ES-I3 (cell line): ENCODE data around the gene CAMK2N1.

Experiments used
- H3K36me3 ChIP-seq: 2 replicates; pipeline ENCODE4 v1.6.1; 2013; ENCODE audit warnings: mild to moderate bottlenecking, low read length, control low read depth, moderate library complexity; ENCODE audit not compliant: insufficient read depth
- H3K4me1 ChIP-seq: 2 replicates; pipeline ENCODE4 v1.6.1; 2013; ENCODE audit warnings: mild to moderate bottlenecking, control low read depth, low read length; ENCODE audit not compliant: insufficient read depth
- H3K9ac ChIP-seq: 2 replicates; pipeline ENCODE4 v1.6.1; 2013; ENCODE audit warnings: low read depth, mild to moderate bottlenecking, low read length, moderate library complexity
- H3K9me3 ChIP-seq: 2 replicates; pipeline ENCODE4 v1.6.1; 2013; ENCODE audit warnings: mild to moderate bottlenecking, low read length, moderate library complexity; ENCODE audit not compliant: control insufficient read depth, insufficient read depth

CAMK2N1 gene

DNA sequence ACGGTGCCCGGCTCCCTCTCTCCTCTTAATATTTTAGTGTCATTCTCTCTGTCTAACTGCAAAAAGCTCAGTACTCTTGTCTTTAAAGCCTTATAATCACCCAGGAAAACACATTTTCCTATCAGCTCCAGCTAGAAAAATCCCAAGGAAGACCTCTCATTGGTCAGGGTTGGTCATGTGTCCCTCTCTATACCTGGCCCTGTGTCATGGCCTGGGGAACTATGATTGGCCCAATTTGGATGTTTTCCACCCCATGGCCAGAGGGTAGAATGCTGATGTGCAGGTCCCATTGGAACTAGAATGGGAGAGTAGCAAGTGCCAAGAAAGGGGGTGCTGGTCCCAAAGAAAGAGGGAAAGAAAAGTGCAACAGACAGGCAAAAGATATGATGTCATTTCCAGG lies 27.3 kb downstream of the CAMK2N1 start:
- Histone ChIP-seq H3K36me3 (no peaks in the 10 kb centered on the region), H3K9ac (no peak overlapping the region), H3K9me3 (peaks cover 7% of the 10 kb centered on the region), H3K4me1 (no peaks in the 10 kb centered on the region)

DNA sequence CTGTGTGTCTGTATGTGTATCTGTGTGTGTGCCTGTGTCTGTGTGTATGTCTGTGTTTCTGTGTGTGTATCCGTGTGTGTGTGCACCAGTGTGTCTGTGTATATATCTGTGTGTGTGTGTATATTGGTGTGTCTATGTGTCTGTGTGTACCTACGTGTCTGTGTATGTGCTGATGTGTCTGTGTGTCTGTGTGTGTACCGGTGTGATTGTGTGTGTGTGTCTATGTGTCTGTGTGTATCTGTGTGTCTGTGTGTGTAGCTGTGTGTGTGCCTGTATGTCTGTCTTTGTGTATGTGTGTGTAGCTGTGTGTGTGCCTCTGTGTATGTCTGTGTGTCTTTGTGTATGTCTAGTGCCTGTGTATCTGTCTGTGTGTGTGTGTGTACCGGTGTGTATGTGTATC lies 32.0 kb downstream of the CAMK2N1 start:
- Histone ChIP-seq H3K4me1 (no peaks in the 10 kb centered on the region), H3K9ac (no peak overlapping the region), H3K36me3 (no peaks in the 10 kb centered on the region), H3K9me3 (no peaks in the 10 kb centered on the region)

DNA sequence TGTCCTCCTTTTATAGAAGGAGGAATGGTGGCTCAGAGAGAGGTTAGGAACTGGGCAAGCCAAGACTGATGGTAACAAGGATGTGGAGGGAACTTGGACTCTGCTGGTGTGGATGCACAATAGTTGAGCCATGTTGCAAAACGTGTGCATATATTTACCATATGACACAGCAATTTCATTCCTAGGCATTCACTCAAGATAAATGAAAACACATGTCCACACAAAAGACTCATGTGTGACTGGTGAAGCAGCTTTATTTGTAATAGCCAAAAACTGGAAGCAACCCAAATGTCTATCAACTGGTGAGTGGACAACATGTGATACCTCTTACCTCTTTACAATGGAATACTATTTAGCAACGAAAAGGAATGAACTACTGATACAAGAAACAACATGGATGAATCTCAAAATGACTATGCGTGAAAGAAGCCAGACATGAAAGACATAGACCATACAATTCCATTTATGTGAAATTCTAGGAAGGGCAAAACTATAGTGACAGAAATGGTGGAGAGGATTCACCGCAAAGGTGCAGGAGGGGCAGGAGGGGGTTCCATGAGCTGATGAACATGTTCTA lies 36.2 kb downstream of the CAMK2N1 start:
- Histone ChIP-seq H3K9ac (no peak overlapping the region), H3K4me1 (no peaks in the 10 kb centered on the region), H3K9me3 (no peaks in the 10 kb centered on the region), H3K36me3 (no peaks in the 10 kb centered on the region)

DNA sequence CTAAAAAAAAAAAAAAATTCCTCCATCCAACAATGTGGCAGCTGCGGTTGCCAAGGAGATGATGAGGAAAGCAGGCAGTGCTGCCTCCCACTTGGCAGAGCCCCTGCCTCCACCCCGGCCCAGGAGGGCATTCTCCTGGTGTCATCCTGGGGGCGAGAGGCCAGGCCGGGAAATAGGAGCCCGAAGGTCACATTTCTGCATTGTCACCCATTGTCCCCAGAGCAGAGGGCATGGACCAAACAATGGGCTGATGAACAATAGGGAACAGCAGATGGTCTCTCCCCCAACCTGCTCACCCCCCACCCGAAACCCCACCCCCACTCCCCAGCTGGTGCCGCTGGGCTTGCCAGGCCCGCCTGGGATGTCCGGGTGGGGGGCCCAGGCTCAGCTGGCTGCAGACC lies 37.3 kb downstream of the CAMK2N1 start:
- no peaks in the 10 kb centered on the region for H3K36me3 ChIP-seq
- no peaks in the 10 kb centered on the region for H3K9me3 ChIP-seq
- H3K9ac ChIP-seq = no peak overlapping the region
- H3K4me1 ChIP-seq = peaks cover 8% of the 10 kb centered on the region; the same call in 1 of the 2 replicates

DNA sequence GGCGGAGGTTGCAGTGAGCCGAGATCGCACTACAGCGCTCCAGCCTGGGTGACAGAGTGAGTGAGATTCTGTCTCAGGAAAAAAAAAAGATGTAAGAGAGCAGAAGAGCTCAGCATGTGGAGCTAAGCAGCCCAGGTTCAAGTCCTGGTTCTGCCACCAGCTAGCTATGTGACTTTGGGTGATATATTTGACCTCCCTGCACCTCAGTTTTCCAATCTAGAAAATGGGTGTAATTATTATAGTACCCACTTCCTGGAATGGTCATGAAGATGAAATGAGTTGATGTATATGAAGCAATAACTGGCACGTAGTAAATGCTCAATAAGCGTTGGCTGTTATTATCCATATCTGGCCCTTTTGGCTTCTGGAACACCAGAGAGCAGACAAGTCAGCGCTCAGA lies 38.2 kb downstream of the CAMK2N1 start:
- Histone ChIP-seq H3K9me3 (no peaks in the 10 kb centered on the region), H3K4me1 (peaks cover 10% of the 10 kb centered on the region; the same call in 1 of the 2 replicates), H3K36me3 (no peaks in the 10 kb centered on the region), H3K9ac (no peak overlapping the region)

DNA sequence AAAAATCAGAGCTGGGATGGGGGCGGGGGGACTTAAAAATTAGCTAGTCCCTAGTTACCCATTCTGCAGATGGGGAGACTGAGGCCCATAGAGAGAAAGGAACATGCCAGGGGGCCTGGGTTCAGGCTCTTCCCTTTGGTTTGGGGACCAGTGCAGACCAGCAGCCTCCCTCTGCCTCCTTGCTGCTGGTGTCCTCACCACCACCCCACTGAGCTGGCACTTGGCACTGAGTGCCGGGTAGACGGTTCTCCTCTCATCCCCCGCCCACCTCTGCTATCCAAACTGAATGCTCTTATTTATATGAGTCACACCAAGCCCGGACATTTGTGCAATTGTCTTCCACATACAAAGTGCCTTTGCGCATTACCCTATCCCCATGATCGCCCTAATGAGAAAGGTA lies 39.2 kb downstream of the CAMK2N1 start:
- no peaks in the 10 kb centered on the region for H3K9me3 ChIP-seq
- H3K9ac ChIP-seq = no peak overlapping the region
- H3K4me1 ChIP-seq = peaks cover 10% of the 10 kb centered on the region; the same call in 1 of the 2 replicates
- no peaks in the 10 kb centered on the region for H3K36me3 ChIP-seq

DNA sequence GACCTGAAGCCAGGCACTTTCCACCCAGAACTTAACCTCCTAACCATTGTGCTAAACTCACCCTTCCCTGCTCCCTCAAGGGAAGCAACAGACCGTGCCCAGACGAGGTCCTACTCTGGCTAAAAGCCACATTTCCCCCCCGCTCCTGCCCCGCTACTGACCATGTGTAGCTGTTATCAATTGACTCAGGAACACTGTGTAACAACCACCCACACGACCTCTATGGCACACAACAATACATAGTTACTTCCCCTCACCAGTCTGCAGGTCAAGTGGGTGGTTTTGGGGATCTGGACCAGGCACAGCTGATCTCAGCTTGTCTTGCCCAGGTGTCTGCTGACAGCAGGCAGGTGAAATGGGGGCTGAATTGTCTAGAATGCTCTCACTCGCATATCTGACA lies 40.1 kb downstream of the CAMK2N1 start:
- peaks cover 10% of the 10 kb centered on the region; the same call in 1 of the 2 replicates for H3K4me1 ChIP-seq
- no peaks in the 10 kb centered on the region for H3K9me3 ChIP-seq
- H3K36me3 ChIP-seq = no peaks in the 10 kb centered on the region
- H3K9ac ChIP-seq = no peak overlapping the region

DNA sequence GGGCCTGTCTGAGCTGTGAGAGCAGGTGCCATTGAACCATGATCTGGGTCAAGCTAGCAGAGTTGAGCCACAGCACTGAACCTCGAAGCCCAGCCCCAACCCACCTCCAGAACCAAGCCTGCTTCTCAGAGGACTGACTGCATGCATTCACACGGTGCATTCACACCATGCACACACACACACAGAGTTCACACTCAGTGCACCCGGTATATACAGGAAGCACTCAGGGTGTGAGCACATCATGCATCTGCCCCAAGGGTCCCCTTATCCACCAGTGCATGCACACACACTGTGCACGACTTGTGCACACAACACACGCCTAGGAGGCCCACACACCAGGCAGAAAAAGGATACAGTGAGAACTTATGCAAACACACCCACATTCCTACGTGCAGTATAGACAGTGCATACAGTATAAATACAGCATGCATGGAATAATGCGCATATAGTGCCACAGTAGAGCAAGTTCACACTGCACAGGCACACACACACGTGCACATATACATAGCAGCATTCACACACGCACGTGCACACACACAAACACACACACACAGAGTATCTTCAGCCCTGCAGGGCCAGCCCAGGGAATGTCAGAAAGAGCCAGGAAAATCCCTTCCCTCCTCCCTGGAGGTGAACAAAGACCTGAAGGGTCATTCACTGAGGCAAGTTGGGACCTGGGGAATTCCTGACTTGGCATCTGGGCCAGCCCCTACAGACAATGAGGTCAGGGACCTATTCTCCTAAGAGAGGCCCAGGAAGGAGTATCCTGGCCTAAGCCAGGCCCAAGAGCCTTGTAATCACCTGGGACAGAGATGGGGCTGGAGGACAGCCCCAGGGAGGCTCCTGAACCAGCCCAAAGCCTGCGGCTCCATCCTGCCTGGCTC lies 42.1 kb downstream of the CAMK2N1 start:
- Histone ChIP-seq H3K9me3 (no peaks in the 10 kb centered on the region), H3K9ac (no peak overlapping the region), H3K4me1 (peaks cover 12% of the 10 kb centered on the region; the same call in 1 of the 2 replicates), H3K36me3 (no peaks in the 10 kb centered on the region)

DNA sequence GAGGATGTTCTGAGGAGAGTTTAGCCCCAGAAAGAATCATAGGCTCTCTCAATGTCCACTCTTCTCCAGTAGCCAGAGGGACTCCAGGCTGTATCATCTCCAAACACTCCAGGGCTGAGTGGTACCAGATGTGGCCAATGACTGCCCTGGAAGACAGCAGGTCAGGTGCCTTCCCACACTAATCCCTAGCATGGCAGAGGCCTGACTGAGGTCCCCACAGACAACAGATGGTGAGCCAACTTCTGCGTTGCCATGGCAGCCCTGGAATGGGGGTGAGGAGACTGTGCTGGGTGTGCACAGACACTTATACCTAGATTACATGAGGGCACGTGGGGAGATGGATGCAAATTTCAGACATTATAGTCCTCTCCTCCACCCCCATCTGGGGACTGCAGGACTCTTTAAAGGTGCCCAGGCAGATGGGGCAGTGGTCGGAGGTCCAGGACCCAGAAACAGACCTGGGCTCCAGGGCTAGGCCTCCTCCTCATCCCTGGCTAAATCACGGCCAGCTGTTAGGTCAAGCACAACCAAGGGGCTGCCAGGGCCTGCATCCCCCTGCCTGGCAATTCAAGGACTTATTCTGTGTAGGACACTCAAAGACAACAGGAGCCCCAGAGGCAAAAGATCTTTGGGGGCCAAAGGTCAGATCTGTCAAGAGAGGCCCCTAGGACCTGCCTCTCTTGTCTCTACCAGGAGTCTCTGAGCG lies 42.9 kb downstream of the CAMK2N1 start:
- Histone ChIP-seq H3K36me3 (no peaks in the 10 kb centered on the region), H3K9ac (no peak overlapping the region), H3K4me1 (peaks cover 12% of the 10 kb centered on the region; the same call in 1 of the 2 replicates), H3K9me3 (no peaks in the 10 kb centered on the region)

DNA sequence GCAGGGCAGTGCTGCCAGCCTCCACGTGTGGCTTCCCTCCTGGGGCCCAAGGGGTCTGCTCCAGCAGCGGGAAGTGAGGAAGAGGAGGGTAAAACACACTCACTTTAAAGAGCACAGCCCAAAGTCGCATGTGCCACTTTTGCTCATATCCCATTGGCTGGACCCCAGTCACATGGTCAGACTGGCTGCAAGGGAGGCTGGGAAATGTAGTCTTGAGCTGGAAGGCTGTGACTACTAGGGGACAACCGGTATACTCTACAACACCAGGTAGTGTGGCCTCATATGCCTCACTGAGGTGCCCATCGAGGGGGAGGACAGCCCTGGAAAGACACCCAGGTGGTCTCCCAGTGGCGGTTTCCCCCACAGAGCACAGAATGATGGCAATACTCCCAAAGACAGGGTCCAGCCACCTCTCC lies 45.2 kb downstream of the CAMK2N1 start:
- H3K36me3 ChIP-seq = no peaks in the 10 kb centered on the region
- H3K9me3 ChIP-seq = no peaks in the 10 kb centered on the region
- H3K9ac ChIP-seq = no peak overlapping the region
- peaks cover 12% of the 10 kb centered on the region; the same call in 1 of the 2 replicates for H3K4me1 ChIP-seq

DNA sequence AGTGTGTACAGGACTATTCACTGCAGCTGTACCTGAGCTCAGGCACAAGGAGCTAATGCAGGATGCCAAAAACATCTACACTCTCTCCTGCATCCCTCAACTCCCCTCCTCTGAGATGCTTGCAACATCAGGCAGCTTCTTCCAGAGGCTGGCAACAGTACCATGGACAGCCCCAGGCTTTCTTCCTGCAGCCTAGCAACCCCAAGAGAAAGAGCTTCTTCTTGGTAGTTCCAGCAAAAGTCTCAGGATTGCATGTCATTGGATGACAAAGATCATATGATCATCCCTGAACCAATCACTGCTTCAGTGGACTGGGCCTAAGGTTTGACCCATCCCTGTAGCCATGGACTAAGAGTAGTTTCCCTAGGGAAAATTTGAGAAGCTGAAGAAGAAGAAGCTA lies 46.7 kb downstream of the CAMK2N1 start:
- Histone ChIP-seq H3K36me3 (no peaks in the 10 kb centered on the region), H3K9me3 (no peaks in the 10 kb centered on the region), H3K4me1 (peaks cover 9% of the 10 kb centered on the region; the same call in 1 of the 2 replicates), H3K9ac (no peak overlapping the region)

DNA sequence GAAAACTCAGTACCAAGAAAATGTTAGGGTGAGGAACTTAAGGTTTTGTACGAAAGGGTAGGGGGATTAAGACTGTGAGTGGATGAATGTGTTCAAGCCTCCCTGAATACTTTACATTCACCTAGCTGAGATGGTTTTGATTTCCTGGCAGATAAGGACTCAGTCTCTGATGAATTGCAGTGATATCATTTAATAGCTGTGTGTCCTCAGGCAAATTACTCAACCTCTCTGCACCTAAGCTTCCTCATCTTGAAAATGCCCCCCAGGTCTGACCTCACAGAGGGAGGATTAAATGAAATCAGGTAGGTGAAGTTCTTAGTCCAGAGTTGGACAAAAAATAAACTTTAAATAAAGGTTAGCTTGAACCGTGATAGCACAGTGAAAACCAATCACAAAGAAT lies 48.4 kb downstream of the CAMK2N1 start:
- Histone ChIP-seq H3K36me3 (no peaks in the 10 kb centered on the region), H3K9ac (no peak overlapping the region), H3K9me3 (no peaks in the 10 kb centered on the region), H3K4me1 (0 out of 2 replicates have a peak, but pooled peaks cover 3% of the 10 kb centered on the region)

DNA sequence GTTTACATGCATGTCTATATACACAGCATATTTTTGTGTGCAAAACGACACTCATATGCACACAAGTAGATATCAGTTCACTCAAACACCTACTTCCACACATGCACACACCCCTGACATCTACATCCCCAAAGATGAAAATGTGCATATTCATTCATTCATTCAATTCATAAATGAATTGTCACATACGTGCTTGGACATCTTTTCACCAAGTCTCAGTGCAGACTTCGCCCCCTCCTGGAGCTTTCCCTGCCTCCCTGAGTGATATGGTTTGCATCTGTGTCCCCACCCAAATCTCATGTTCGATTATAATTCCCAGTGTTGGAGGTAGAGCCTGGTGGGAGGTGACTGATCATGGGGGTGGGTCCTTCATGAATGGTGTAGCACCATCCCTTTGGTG lies 53.1 kb downstream of the CAMK2N1 start:
- no peaks in the 10 kb centered on the region for H3K36me3 ChIP-seq
- H3K9me3 ChIP-seq = no peaks in the 10 kb centered on the region
- H3K4me1 ChIP-seq = 0 out of 2 replicates have a peak, but pooled peaks cover 3% of the 10 kb centered on the region
- H3K9ac ChIP-seq = no peak overlapping the region
